HepG2 (cell line): ENCODE measurements around the gene LIPA. TPM values are rescaled to one million over a fixed set of nuclear protein-coding genes. Genes with fewer than 3 reads are reported as not detected.

ENCODE experiments used
- ATAC-seq: fragments of 200-7000 bp; cut with Tn5 transposase; 3 replicates; pipeline ENCODE4 v1.9.1; 2020; ENCODE audit warnings: mild to moderate bottlenecking, moderate library complexity
- BruUV-seq: library from RNA; stranded (reverse); fragments of 400-500 nt; replicated peaks from 2 replicates; lab custom pipeline; 2021; lab: Mats Ljungman, UMichigan
- CTCF ChIA-PET: fragments of 300-600 bp; formaldehyde crosslinking; extraction: SDS; loops from one replicate; lab custom pipeline; 2021; ENCODE audit warnings: low total read pairs, inconsistent platforms, low intra/inter-chr PET ratio; lab: Yijun Ruan, JAX
- POLR2A ChIA-PET: fragments of 350-600 bp; sonication (Branson Sonifier 250); formaldehyde crosslinking; loops from one replicate; lab custom pipeline; 2020; ENCODE audit warnings: antibody characterized with exemption, inconsistent platforms; lab: Yijun Ruan, JAX
- DNase-seq: peaks from one replicate; pipeline ENCODE4 v3.0.0-alpha.2; 2015; ENCODE audit warnings: low spot score
- FAIRE-seq: peaks from 3 replicates; lab custom pipeline; 2011; peaks lifted over from hg19 to GRCh38; lab: Jason Lieb, UNC
- H2AFZ ChIP-seq: one replicate; pipeline ENCODE4 v1.6.1; 2011; ENCODE audit warnings: low read length, inconsistent platforms
- H3K27ac ChIP-seq: fragments of 300-600 bp; 3 replicates; pipeline ENCODE4 v1.8.0; 2011; ENCODE audit warnings: mixed run types, mild to moderate bottlenecking, mixed read lengths, low read length, inconsistent platforms; ENCODE audit not compliant: insufficient read depth; ENCODE audit errors: extremely low read length
- H3K27me3 ChIP-seq, 2 experiments: fragments of 200-600 bp in 1 of 2; 2 replicates in 1 of 2; 3 replicates in 1 of 2; pipeline versions ENCODE4 v1.6.0 to v1.8.0; 2011; ENCODE audit warnings: low read length in 2 of 2, mild to moderate bottlenecking in 2 of 2, moderate library complexity in 2 of 2, inconsistent platforms in 1 of 2; ENCODE audit not compliant: insufficient read depth in 2 of 2, control insufficient read depth in 1 of 2
- H3K36me3 ChIP-seq, 2 experiments: fragments of 200-600 bp in 1 of 2; replicated peaks in 1 of 2; 2 replicates in 1 of 2; 3 replicates in 1 of 2; pipeline versions ENCODE4 v1.5.1 to v1.8.0; 2011; ENCODE audit warnings: low read length in 2 of 2, inconsistent platforms in 1 of 2; ENCODE audit not compliant: insufficient read depth in 2 of 2, control insufficient read depth in 1 of 2
- H3K4me1 ChIP-seq: 2 replicates; pipeline ENCODE4 v1.5.1; 2012; ENCODE audit warnings: low read length, inconsistent platforms; ENCODE audit not compliant: insufficient read depth
- H3K4me2 ChIP-seq: 2 replicates; pipeline ENCODE4 v1.6.0; 2011; ENCODE audit warnings: low read depth, low read length, inconsistent platforms
- H3K4me3 ChIP-seq, 3 experiments: fragments of 200-600 bp in 1 of 3; sonication (generic), shearing (Covaris generic) in 1 of 3; replicated peaks in 1 of 3; 2 replicates each; pipeline ENCODE4 v1.5.1; 2011 to 2016; ENCODE audit warnings: low read length in 3 of 3, inconsistent platforms in 2 of 3, low read depth in 2 of 3, mild to moderate bottlenecking in 2 of 3, control low read depth in 1 of 3, mixed read lengths in 1 of 3; ENCODE audit not compliant: insufficient read depth in 1 of 3
- H3K79me2 ChIP-seq: one replicate; pipeline ENCODE4 v1.6.1; 2011; ENCODE audit warnings: low read length, inconsistent platforms; ENCODE audit not compliant: insufficient read depth
- H3K9ac ChIP-seq: 2 replicates; pipeline ENCODE4 v1.6.0; 2011; ENCODE audit warnings: mild to moderate bottlenecking, low read depth, low read length, inconsistent platforms; ENCODE audit not compliant: insufficient read depth
- H3K9me3 ChIP-seq: 2 replicates; pipeline ENCODE4 v1.5.1; 2012; ENCODE audit warnings: mild to moderate bottlenecking, low read length
- H4K20me1 ChIP-seq: 2 replicates; pipeline ENCODE4 v1.6.0; 2011; ENCODE audit warnings: inconsistent platforms, mild to moderate bottlenecking, low read length, moderate library complexity; ENCODE audit not compliant: insufficient read depth
- ATAD3A ChIP-seq: sonication (generic); formaldehyde crosslinking; IDR thresholded peaks from 2 replicates; pipeline ENCODE4 v1.4.0; 2020; ENCODE audit warnings: missing genetic modification reagents
- ELK4 ChIP-seq: sonication (generic); formaldehyde crosslinking; IDR thresholded peaks from 2 replicates; pipeline ENCODE4 v1.9.0; 2021; ENCODE audit warnings: missing genetic modification reagents, borderline replicate concordance
- HOXD1 ChIP-seq: sonication (generic); formaldehyde crosslinking; IDR thresholded peaks from 2 replicates; pipeline ENCODE4 v1.5.0; 2020; ENCODE audit warnings: missing genetic modification reagents
- SSRP1 ChIP-seq: IDR thresholded peaks from 2 replicates; pipeline ENCODE4 v1.6.1; 2016; ENCODE audit warnings: control low read depth
- THRA ChIP-seq: sonication (generic); formaldehyde crosslinking; IDR thresholded peaks from 2 replicates; pipeline ENCODE4 v1.4.0; 2020; ENCODE audit warnings: missing genetic modification reagents, borderline replicate concordance
- ZKSCAN1 ChIP-seq: fragments of 150-350 bp; IDR thresholded peaks from 2 replicates; pipeline ENCODE4 v1.6.1; 2014; ENCODE audit warnings: low read length
- WGBS: methylation state at CpG from one replicate; pipeline ENCODE4 v1.1.6; 2017; ENCODE audit warnings: low lambda C conversion rate; 5-methylcytosine and 5-hydroxymethylcytosine counted together
- in situ Hi-C: cut with HindIII; loops from 2 replicates; pipeline ENCODE4 v1.10.0; 2017; ENCODE audit warnings: low pct_unique_long_range_greater_than_20kb; ENCODE audit not compliant: extremely low pct_ligation_motif_present
- intact Hi-C: fragments of 100-400 bp; cut with micrococcal nuclease; formaldehyde crosslinking; loops from one replicate; pipeline ENCODE4 v1.10.0; 2022; ENCODE audit not compliant: unreplicated experiment
- polyA plus RNA-seq, 8 experiments: library from polyadenylated mRNA; depleted of rRNA in 3 of 8; stranded (reverse) in 7 of 8; unstranded in 1 of 8; fragments of >200 nt; fragmentation: Illumina TruSeq in 4 of 8; extraction: Trizol in 4 of 8; gene quantifications; 2 replicates each; pipeline versions ENCODE4 v1.2.1 to v1.2.3, GENCODE V29; 2011 to 2016; ENCODE audit warnings: low read depth in 4 of 8, missing spikeins in 1 of 8, mixed read lengths in 1 of 8; ENCODE audit not compliant: insufficient read depth in 1 of 8
- total RNA-seq, 5 experiments: library from RNA; depleted of rRNA; stranded (reverse); fragments of >200 nt; fragmentation: Illumina TruSeq; extraction: Trizol; gene quantifications; 2 replicates each; pipeline ENCODE4 v1.2.3, GENCODE V29; 2016; ENCODE audit warnings: low read depth in 1 of 5
- TF ChIP-seq, protein P1 (sequence below): sonication (generic); formaldehyde crosslinking; IDR thresholded peaks from 2 replicates; pipeline ENCODE4 v1.5.1; 2020; ENCODE audit warnings: missing genetic modification reagents, mild to moderate bottlenecking, borderline replicate concordance

LIPA gene
- total and polyA plus RNA-seq, 2 of the 13 experiments (the other 11 are each of a cell fraction or from before 2014, with no cell fraction given) = 57.1 to 79.5 TPM

DNA sequence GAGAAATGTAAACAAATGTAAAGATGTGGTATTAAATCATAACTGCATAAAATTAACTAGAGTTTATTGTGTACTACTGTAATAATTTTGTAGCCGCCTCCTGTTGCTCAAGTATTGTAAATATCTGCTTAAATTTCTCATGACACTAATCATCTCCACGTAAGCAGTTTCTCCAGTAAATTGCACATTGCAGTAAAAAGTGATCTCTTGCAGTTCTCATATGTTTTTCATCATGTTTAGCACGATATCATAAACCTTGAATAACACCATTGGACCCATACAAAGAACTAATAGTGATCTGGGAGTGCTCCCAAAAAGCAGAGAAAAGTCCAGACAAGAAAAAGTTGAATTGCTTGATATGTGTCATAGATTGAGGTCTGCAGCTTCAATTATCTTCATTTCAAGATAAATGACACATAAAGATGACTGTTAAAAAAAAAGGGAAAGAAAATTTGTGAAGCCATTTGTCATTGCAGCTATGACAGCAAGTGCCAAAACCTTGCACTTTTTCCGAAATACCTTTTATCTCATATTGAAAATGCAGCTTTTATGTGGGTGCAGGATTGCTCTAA lies 15.3 kb downstream of the LIPA start:
- Histone ChIP-seq H3K4me1 (peaks cover 5% of the 10 kb centered on the region), H3K27me3 (no peaks in the 10 kb centered on the region), H3K4me3 (no peak overlapping the region), H3K4me2 (no peak overlapping the region), H3K36me3 (peaks cover 0 to 21% of the 10 kb centered on the region in 2 experiments; a peak in 3 of 5 replicates), H2AFZ (no peak overlapping the region), H3K9me3 (no peaks in the 10 kb centered on the region), H3K27ac (no peak overlapping the region), H4K20me1 (no peaks in the 10 kb centered on the region), H3K9ac (no peak overlapping the region), H3K79me2 (no peaks in the 10 kb centered on the region)
- TF ChIP-seq THRA (no peak), HOXD1 (CRISPR knock-in tag) (no peak), SSRP1 (no peak), ATAD3A (no peak), ELK4 (CRISPR knock-in tag) (no peak), ZKSCAN1 (no peak)
- TF ChIP-seq, protein P1, sequence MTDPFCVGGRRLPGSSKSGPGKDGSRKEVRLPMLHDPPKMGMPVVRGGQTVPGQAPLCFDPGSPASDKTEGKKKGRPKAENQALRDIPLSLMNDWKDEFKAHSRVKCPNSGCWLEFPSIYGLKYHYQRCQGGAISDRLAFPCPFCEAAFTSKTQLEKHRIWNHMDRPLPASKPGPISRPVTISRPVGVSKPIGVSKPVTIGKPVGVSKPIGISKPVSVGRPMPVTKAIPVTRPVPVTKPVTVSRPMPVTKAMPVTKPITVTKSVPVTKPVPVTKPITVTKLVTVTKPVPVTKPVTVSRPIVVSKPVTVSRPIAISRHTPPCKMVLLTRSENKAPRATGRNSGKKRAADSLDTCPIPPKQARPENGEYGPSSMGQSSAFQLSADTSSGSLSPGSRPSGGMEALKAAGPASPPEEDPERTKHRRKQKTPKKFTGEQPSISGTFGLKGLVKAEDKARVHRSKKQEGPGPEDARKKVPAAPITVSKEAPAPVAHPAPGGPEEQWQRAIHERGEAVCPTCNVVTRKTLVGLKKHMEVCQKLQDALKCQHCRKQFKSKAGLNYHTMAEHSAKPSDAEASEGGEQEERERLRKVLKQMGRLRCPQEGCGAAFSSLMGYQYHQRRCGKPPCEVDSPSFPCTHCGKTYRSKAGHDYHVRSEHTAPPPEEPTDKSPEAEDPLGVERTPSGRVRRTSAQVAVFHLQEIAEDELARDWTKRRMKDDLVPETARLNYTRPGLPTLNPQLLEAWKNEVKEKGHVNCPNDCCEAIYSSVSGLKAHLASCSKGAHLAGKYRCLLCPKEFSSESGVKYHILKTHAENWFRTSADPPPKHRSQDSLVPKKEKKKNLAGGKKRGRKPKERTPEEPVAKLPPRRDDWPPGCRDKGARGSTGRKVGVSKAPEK (CRISPR knock-in tag) = no peak
- in situ Hi-C loops (no loop called here), intact Hi-C loops (no loop called here)
- BruUV-seq = no TSS peak
- DNase-seq (no peak), ATAC-seq (no peak), FAIRE-seq (no peak)
- ChIA-PET CTCF (no interaction called here), POLR2A (no interaction called here)
- WGBS = 90% methylated on average over 4 of the region's 4 CpGs
